NCI-H2029 treated with DMSO at 0.1 percent for 48 hours (cell line): ENCODE data around the gene FAM53A.
"Not testable (repeated sequence)": the region's sequence is repeated elsewhere in the genome, so short reads cannot be mapped to it uniquely, and the experiment has no call there.

ENCODE experiments used
- DNase-seq: peaks from one replicate; lab custom pipeline; 2025; lab: John Stamatoyannopoulos, UW

The FAM53A gene

GRCh38 chr4:1607436-1608195 lies 76.5 kb downstream of the FAM53A start:
- DNase-seq = not testable (repeated sequence)

GRCh38 chr4:1604706-1605205 lies 79.4 kb downstream of the FAM53A start:
- peak; percentile 6 for DNase-seq

- no peak for DNase-seq
These were observed 79.9 kb downstream of the FAM53A start for GRCh38 chr4:1604181-1604705.

GRCh38 chr4:1603413-1604135 lies 80.5 kb downstream of the FAM53A start:
- DNase-seq = no peak

- DNase-seq = no peak
These were observed 81.3 kb downstream of the FAM53A start for GRCh38 chr4:1602655-1603412.

GRCh38 chr4:1601852-1602654 lies 82.1 kb downstream of the FAM53A start:
- DNase-seq = no peak

- no peak for DNase-seq
These were observed 82.6 kb downstream of the FAM53A start for GRCh38 chr4:1601533-1601835.

- DNase-seq = no peak
These were observed 83.1 kb downstream of the FAM53A start for GRCh38 chr4:1600811-1601532.

GRCh38 chr4:1600211-1600780 lies 83.8 kb downstream of the FAM53A start:
- DNase-seq = no peak

- no peak for DNase-seq
These were observed 84.5 kb downstream of the FAM53A start for GRCh38 chr4:1599491-1600210.

GRCh38 chr4:1599026-1599481 lies 85.1 kb downstream of the FAM53A start:
- no peak for DNase-seq

GRCh38 chr4:1598206-1599025 lies 85.7 kb downstream of the FAM53A start:
- DNase-seq = no peak

- DNase-seq = no peak
These were observed 86.8 kb downstream of the FAM53A start for GRCh38 chr4:1597021-1597931.

- no peak for DNase-seq
These were observed 87.7 kb downstream of the FAM53A start for GRCh38 chr4:1596393-1596792.

GRCh38 chr4:1595789-1596325 lies 88.3 kb downstream of the FAM53A start:
- DNase-seq = no peak

GRCh38 chr4:1594871-1595788 lies 89.0 kb downstream of the FAM53A start:
- no peak for DNase-seq
